Measurements from ENCODE around the gene C12orf75. TPM values are rescaled to one million over a fixed set of nuclear protein-coding genes. Genes with fewer than 3 reads are reported as not detected.
"Not testable (repeated sequence)": the region's sequence is repeated elsewhere in the genome, so short reads cannot be mapped to it uniquely, and the experiment has no call there.

Gene C12orf75
- polyA plus RNA-seq, 3 donors = 60.8 to 89.2 (median 71.7) TPM

DNA sequence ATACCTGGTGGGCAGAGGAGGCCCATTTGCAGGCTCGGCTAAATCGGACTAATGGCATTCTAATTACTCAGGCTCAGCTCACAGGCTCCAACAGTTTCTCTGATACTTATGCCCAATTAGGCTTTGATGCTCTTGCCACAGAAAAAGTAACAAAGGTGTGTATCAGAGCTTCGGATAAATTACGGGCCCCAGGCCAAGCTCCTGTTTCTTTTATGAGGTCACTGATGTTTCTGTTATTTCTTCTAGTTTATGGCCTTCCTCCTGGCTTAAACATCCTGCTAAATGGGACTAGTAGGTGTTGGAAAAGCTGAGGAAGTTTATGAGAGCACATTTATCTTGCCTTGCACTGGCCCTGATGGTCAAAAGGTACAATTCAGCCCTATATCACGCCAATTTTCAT lies 28.8 kb upstream of the C12orf75 start:
- DNase-seq (ENCODE audit: extremely low read depth in 1 of 11, low read depth in 9 of 11, low spot score in 4 of 11) = no peak

DNA sequence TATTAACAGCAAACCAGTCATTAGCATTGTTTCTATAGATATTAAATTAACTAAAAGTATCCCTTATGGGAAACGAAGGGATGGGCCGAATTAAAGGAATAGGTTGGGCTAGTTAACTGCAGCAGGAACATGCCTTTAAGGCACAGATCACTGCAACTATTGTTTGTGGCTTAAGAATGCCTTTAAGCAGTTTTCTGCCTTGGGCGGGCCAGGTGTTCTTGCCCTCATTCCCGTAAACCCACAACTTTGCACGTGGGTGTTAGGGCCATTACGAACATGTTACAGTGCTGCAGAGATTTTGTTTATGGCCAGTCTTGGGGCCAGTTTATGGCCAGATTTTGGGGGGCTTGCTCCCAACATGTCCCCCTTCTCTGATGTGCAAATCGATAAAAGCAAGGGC lies 27.5 kb upstream of the C12orf75 start:
- not testable (repeated sequence) for DNase-seq (ENCODE audit: extremely low read depth in 1 of 11, low read depth in 9 of 11, low spot score in 4 of 11)

DNA sequence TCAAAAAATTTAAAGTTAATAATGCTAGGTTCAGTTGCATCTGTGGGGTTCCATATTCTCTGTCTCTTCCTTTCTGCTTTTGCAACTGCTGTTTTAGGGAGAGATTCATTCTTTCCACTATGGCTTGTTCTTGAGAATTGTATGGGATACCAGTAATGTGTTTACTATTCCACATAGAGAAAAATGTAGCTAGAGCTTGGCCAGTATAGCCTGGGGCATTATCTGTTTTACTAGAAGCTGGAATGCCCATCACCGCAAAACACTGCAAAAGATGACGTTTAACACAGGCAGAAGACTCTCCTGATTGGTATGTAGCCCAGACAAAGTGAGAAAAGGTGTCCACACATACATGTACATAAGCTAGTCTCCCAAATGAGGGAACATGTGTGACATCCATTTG lies 25.9 kb upstream of the C12orf75 start:
- not testable (repeated sequence) for DNase-seq (ENCODE audit: extremely low read depth in 1 of 11, low read depth in 9 of 11, low spot score in 4 of 11)

DNA sequence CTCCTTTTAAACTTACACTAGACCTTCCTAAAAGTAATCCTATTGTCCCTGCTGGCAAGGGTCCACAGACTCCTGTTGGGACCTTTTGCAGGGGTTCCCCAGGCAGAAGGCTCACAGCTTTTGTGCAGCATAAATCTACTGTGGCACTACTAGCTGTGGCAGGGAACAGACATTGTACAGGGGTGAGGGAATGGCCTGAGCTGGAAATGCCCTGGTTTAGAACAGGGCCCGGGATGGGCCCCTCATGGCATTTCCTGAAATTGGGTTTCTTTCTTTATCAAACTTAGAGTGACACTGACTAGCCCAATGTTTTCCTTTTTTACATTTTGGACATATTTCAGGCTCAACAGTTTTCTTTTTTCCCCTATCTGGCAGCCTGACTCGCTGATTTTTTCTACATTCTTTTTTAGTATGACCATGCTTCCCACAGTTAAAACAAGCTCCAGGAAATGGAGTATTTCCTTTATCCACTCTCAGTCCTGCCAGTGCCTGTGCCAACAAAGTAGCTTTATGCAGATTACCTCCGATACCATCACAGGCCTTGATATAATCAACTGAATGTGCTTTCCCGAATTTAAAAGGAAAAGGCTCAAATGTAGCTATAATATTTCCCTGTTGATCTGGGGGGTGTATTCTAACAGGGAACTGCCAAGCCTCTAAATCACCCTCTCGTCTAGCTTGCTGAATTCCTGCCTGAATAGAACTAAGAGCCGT lies 22.7 kb upstream of the C12orf75 start:
- DNase-seq (ENCODE audit: extremely low read depth in 1 of 11, low read depth in 9 of 11, low spot score in 4 of 11) = not testable (repeated sequence)

DNA sequence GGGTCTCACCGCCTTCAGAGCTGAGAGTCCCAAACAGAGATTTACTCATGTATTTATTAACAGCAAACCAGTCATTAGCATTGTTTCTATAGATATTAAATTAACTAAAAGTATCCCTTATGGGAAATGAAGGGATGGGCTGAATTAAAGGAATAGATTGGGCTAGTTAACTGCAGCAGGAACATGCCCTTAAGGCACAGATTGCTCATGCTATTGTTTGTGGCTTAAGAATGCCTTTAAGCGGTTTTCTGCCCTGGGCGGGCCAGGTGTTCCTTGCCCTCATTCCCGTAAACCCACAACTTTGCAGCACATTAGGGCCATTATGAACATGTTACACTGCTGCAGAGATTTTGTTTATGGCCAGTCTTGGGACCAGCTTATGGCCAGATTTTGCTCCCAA lies 21.7 kb upstream of the C12orf75 start:
- DNase-seq (ENCODE audit: extremely low read depth in 1 of 11, low read depth in 9 of 11, low spot score in 4 of 11) = not testable (repeated sequence)

DNA sequence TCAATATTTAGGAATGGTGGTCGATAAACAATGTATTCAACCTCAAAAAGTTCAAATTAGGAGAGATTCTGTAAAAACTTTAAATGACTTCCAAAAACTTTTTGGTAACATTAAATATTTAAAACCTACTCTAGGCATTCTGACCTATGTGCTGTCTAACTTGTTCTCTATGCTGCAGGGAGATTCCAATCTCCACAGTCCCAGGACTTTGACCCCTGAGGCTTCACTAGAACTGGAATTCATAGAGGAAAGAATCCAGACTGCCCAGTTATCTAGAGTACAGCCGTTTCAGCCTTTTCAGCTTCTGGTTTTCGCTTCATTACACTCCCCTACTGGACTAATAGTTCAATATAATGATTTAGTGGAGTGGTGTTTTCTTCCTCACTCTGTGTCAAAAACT lies 21.1 kb upstream of the C12orf75 start:
- not testable (repeated sequence) for DNase-seq (ENCODE audit: extremely low read depth in 1 of 11, low read depth in 9 of 11, low spot score in 4 of 11)

DNA sequence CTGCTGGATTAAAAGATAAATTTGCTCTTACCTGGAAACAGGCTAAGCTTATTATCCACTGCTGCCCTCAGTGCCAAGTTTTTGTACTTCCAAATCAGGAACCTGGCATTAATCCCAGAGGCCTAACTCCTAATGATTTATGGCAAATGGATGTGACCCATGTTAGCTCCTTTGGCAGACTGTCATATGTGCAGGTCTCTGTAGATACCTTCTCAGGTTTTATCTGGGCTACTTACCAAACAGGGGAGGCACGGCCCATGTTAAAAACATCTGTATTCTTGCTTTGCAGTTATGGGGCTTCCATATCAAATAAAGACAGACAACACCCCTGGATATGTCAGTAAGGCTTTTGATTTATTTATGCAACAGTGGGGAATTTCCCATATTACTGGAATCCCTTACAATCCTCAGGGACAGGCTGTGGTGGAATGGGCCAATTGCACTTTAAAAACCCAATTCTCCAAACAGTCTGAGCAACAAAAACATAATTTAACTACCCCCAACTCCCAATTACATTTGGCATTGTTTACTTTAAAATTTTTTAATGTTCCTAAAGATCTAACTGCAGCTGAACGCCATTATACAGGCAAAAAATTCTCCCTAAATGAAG lies 19.9 kb upstream of the C12orf75 start:
- DNase-seq (ENCODE audit: extremely low read depth in 1 of 11, low read depth in 9 of 11, low spot score in 4 of 11) = not testable (repeated sequence)

DNA sequence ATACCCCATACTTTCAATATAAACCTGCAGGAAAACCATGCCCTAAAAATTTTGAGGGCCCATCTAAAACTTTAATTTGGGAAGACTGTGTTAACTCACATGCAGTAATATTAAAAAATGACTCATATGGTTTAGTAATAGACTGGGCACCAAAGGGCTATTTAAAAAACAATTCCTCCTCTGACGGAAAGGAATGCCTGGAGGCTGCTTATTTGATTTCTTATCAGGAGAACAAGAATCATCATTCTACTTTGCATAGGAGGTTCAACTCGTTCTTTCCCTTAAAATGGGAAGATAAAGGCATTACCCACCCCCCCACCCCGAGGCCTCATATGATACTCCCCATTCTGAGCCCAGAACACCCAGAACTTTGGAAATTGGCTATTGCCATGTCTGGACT lies 18.6 kb upstream of the C12orf75 start:
- not testable (repeated sequence) for DNase-seq (ENCODE audit: extremely low read depth in 1 of 11, low read depth in 9 of 11, low spot score in 4 of 11)

DNA sequence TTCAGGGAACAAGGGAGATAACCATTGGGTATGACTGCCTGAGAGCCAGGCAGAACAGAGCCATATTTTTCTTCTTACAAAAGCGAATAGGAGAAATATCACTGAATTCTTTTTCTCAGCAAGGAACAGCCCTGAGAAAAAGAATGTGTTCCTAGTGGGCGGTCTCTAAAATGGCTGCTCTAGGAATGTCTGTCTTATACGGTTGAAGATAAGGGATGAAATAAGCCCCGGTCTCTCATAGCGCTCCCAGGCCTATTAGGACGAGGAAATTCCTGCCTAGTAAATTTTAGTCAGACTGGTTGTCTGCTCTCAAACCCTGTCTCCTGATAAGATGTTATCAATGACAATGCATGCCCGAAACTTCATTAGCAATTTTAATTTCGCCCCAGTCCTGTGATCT lies 16.7 kb upstream of the C12orf75 start:
- not testable (repeated sequence) for DNase-seq (ENCODE audit: extremely low read depth in 1 of 11, low read depth in 9 of 11, low spot score in 4 of 11)

DNA sequence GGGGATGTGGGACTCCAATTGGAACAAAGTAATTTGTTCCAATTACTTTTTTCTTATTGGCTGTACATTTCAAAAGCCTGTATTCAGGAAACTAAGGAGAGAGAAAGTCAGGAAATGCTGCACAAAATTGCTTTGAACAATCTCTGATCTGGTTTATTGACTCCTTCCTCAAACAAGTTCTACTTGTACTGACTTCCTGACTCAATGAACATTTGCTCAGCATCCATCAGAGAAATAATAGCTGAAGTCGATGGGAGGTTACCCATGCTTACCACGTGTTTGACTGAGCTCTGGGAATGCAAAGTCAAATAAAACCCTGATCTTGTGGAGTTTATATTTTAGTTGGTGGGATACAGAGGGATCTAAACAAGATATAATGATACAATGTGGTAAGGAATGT lies 15.4 kb upstream of the C12orf75 start:
- no peak for DNase-seq (ENCODE audit: extremely low read depth in 1 of 11, low read depth in 9 of 11, low spot score in 4 of 11)

DNA sequence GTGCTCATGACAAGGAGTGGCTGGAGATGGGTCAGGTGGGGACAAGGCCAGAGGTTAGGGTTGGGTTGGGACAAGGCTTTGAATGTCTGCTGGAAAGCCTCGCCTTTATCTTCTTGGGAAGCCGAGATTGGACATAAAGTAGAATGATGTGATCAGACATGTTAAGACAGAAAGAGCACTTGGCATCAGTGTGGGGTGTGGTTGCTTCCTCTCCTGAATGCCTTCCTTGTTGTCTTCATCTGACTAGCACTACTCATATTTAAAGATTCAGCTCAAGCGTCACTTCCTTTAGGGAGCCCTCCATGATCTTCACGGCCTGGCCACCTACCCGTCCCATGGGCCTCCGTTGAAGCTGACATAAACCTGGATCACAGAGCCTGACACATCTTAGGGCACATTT lies 14.8 kb upstream of the C12orf75 start:
- no peak for DNase-seq (ENCODE audit: extremely low read depth in 1 of 11, low read depth in 9 of 11, low spot score in 4 of 11)

DNA sequence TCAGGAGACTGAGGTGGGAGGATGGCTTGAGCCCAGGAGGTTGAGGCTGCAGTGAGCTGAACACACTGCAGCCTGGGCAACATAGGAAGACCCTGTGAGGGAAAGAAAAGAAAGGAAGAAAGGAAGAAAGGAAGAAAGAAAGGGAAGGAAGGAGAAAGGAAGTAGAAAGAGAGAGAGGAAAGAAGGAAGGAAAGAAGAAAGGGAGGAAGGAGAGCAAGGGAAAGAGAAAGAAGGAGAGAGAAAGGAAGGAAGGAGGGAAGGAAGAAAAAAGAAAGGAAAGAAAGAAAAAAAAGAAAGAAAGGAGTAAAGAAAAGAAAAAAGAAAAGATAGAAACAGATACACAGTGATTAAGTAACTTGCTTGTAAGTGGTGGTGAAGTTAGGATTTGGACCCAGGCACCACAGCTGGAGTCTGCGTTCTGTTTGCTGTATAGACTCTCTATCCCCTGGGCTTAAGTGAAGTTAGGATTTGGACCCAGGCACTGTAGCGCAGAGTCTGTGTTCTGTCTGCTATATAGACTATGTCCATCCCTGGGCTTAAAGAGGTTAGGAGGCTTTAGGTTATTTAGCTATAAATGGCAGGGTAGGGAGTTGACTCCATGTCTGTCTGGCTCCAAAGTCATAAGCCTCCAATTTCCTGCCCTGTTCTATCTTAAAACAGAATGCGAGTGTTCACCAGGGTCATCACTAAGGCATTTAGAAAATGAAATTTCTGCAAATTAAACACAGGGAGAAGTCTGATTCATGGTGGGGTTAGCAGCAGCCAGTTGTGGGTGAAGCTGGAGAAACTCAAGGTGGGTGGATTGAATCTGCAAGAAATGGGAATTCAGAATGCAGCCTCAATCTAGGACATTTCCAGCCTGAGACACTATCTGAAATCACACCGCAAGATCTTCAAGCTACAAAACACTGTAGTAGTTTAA lies 13.3 kb upstream of the C12orf75 start:
- no peak for DNase-seq (ENCODE audit: extremely low read depth in 1 of 11, low read depth in 9 of 11, low spot score in 4 of 11)

DNA sequence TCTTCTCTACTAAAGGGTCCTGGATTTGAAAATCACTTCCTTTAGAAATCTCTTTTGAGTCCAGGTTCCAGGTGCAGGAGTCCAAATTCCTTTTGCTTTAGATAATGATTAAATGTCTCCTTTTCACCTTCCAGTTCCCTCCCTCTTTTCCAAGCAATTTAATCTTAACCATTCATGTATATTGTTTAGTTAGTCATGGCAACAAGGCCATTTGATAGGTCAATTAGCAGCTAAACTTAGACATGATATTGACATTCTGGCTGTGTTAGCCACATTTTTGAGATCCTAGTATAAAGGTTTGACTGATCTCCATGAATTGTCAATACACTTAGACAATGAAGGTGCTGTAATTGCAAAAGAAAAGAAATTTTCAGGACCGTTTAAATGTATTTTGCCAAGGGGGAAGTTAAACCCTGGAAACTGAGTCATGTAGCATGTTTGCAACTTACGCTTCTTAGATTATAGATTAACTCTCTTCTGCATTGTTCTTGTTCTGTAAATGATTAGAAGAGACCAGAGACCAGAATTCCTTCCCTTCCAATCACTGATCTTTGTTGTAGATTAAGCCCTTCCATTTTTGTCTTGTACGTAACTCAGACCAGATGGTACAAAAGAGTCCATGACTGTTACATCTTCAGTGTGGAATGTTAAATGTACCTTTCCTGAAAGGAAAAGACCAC lies 12.4 kb upstream of the C12orf75 start:
- DNase-seq (ENCODE audit: extremely low read depth in 1 of 11, low read depth in 9 of 11, low spot score in 4 of 11) = peak in 5 of 11 donors; percentile 18 to 74 (median 53)

DNA sequence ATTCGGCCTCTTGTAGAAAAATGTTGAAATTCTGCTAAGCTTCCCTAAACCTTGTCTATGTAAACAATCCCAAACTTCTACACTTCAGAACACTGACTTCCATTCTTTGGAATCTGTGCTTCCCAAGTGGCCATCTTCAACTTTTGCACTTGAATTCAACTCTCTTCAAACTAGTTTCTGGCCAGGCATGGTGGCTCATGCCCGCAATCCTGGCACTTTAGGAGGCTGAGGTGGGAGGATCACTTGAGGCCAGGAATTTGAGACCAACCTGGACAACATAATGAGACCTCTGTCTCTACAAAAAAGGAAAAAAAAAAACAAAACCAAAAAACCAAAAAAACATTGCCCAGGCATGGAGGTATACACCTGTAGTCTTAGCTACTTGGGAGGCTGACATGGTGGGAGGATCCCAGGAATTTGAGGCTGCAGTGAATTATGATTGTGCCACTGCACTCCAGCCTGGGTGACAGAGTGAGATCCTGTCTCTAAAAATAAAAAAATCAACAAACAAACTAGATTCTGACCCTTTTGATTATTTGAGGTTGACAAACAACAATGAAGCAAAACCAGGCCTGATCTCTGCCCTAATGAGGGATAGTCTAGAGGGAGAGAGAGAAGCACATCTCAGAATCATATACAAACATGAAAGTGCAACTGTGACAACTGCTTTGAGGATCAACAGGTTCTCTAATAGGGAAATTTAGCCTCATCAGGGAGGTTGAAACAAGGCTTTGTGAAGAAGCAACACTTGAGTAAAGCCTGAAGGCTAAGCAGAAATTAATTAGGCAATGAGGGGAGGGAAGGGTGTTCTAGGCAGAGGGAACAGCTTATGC lies 11.6 kb upstream of the C12orf75 start:
- DNase-seq (ENCODE audit: extremely low read depth in 1 of 11, low read depth in 9 of 11, low spot score in 4 of 11) = no peak

DNA sequence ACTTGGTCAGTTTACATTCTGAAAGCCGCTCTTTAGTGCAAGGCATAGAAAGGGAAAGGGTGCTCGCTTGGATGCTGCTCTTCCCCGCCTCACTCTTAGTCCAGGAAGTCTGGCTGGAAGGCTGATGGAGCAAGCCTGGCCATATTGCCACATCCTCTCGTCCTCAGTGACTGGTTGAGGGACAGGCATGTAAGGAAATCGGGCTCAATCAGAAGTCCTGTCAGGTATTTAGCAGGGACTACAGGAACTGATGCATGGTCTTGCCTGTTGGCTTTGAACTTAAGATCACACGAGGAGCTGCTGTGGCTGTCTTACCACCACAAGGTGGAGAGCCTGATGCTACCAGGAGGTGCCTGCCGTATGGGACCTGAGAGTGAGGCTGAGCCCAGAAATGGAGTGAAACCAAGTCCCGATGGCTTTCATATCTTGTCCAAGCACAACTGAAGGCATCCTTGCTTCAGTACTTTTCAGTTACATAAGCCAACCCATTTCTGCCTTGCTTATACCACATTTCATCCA lies 10.7 kb upstream of the C12orf75 start:
- DNase-seq (ENCODE audit: extremely low read depth in 1 of 11, low read depth in 9 of 11, low spot score in 4 of 11) = no peak

DNA sequence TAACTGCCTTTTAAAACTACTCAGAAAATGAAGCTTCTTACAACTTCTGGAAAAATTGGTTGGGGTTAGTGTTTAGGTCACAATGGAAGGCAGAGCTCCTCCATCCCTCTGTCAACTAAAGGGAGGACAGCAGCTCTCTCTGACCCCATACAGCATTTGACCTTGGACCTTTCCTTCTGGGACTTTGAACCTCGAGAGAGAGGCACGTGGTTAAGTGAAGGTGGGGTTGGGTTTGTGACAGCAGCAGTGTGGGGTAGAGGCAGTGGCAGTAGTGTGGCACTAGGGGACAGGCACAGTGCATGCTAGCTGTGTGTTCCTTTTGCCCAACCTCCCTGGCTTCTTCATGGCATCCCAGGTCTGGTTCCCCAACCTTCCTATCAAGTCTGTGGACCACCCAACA lies 9.4 kb upstream of the C12orf75 start:
- DNase-seq (ENCODE audit: extremely low read depth in 1 of 11, low read depth in 9 of 11, low spot score in 4 of 11) = no peak

DNA sequence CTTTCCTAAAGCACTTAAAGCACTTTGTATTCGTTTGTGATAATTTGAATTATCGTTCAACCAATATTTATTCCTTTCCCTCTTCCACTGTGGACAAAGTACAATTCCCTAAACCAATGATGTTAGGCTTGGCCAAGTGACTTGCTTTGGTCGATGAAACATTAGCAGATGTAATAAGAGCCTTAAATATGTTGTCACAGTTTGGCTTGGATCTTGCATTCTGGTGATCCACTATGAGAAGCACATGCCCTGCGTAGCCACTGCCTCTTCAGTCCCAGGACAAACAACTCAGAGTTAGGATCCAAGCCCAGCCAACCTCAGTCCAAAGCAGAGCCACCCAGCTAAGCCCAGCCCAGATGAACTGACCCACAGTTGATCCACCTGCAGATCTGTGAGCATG lies 8.4 kb upstream of the C12orf75 start:
- no peak for DNase-seq (ENCODE audit: extremely low read depth in 1 of 11, low read depth in 9 of 11, low spot score in 4 of 11)

DNA sequence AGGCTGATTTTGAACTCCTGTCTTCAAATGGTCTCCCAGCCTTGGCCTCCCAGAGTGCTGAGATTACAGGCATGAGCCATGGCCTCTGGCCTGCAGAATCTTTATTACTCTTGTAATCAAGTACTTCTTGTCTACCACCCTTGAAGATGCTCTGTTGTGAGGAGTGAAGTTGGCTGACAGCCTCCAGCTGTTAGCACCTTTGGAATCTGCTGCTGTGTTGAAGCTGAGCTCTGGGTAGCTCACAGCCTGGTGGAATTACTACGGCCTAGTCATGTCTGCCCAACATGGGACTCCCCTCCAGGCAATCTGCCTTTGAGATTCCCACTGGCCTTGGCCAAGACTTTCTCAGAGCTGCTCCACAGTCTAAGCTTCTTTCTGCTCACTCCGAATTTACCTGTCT lies 5.8 kb upstream of the C12orf75 start:
- no peak for DNase-seq (ENCODE audit: extremely low read depth in 1 of 11, low read depth in 9 of 11, low spot score in 4 of 11)

Measured in renal cortex interstitium (tissue), 11 donors.